Dedifferentiated amniotic fluid mesenchymal stem cell (primary cell): ENCODE measurements around the gene WDFY2.
A peak's percentile ranks its signal among the peaks of the same experiment; 100 is the strongest.
"Not testable (repeated sequence)": the region's sequence is repeated elsewhere in the genome, so short reads cannot be mapped to it uniquely, and the experiment has no call there.

Source experiments
- DNase-seq: peaks from one replicate; pipeline ENCODE4 v3.0.0-alpha.2; 2016; ENCODE audit errors: extremely low spot score

WDFY2 gene

DNA sequence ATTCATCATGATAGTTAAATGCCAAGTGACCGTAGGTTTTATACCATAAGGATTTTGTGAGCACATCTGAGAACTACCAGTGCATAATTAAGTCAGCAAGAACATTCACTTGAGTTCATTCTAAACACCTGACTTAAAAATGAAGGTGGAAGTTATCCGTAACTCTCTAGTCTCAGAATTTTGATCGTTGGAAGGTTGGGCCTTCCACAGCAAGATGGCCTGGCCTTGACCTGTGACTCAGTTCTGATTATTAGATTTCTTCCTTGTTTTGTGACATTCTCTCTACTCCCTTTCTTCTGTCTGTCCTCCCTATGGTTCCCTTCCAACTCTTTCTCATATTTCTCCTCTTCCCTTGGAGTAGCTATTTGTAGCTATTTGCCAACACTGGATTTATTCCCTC lies 20.0 kb upstream of the WDFY2 start:
- DNase-seq = no peak

DNA sequence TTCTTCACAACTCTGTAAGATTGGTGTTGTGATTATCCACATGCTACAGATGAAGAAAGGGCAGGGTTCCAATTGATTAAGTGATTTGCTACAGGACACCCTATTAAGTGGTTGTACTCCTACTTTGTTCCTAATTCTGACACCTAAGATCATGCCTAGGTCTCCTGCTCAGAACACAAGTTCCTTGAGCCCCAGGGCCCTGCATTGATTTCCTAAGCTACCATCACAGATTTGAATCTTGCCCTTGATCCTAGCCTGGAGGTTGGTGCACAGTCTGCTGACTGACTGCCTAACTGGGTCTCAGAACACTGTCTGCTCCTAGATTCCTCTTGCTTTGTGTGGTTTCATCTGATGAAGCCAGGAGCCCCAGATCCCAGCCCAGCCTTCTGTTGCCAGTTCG lies 19.6 kb upstream of the WDFY2 start:
- DNase-seq = no peak

DNA sequence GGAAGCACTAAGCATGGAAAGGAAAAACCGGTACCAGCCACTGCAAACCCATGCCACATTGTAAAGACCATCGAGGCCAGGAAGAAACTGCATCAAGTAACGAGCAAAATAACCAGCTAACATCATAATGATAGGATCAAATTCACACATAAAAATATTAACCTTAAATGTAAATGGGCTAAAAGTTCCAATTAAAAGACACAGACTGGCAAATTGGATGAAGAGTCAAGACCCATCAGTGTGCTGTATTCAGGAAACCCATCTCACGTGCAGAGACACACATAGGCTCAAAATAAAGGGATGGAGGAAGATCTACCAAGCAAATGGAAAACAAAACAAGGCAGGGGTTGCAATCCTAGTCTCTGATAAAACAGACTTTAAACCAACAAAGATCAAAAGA lies 15.3 kb upstream of the WDFY2 start:
- not testable (repeated sequence) for DNase-seq

DNA sequence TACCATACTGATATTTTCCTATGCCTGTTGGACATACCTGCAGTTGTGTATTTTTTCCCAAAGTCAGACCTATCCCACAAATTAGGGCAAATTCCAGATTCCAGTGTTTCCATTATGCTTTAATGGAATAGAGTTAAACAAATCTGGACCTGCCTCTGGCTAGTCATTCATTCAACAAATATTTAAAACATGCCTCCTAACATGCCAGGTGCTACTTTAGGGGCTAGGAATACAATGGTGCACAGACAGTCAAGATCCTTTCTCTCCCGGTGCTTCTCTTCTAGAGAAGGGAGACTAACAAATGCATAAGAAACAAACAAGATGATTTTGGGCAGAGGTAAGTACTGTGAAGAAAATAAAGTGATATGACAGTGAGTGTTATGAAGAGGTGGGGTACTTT lies 7.5 kb upstream of the WDFY2 start:
- no peak for DNase-seq

GRCh38 chr13:51577690-51578089 lies 6.6 kb upstream of the WDFY2 start:
- DNase-seq = no peak

DNA sequence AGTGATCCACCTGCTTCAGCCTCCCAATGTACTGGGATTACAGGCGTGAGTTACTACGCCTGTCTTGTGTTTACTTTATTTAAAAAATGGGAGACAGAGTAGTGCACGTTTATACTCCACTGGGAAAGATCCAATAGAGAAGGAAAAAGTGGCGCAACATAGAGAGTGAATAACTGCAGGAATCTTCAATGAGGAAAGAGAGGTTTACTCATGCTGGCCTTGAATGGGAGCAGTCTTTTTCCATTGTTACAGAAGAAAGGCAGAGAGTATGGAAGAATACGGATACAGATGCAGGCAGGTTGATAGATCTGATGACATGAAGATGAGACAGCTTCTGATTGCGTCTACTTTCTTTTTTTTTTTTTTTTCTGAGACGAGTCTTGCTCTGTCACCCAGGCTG lies 4.6 kb upstream of the WDFY2 start:
- DNase-seq = no peak

GRCh38 chr13:51581148-51581820 lies 3.0 kb upstream of the WDFY2 start:
- DNase-seq = no peak

GRCh38 chr13:51583469-51583874 lies 790 bp upstream of the WDFY2 start:
- DNase-seq = no peak

DNA sequence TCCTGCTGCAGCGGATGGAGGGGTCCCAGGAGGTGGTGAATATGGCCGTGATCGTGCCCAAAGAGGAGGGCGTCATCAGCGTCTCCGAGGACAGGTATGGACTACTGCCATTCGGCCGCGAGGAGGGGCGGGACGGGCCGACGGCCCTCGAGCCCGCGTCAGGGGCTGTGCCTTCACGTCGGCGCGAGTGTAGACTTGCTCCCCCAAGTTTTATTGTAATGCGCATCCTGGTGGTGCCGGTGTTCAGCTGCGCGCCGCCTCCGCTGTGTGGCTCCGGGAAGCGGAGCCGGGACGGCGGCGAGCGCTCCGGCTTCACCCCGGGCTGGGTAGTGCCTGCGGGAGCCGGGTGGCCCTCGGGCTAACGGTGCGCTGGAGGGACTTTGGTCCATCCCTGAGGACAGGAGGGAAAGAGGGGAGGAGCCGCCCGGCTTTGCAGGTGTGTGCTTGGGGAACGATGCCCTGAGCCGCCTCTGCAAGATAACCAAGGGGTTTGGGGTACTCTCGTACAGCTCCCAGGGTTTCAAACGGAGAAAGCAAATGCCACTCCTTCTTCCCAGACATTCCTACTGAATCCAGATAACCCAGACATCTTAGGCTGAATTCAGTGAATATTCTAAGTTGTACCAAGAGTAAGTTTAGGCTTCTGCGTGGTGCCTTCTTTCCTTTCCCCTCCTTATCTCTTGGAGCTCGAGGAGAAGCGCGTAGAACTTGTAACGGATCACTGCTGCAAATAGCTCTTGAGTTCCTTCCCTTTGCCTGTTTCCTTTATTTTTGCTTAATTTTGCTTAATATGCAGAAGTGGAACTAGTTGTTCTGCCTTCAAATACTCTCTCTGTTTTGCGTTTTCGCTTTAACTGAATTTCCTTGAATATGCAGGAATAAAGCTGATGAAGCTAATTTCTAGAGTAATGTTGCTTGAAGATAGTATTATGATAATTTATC lies 740 bp downstream of the WDFY2 start:
- no peak for DNase-seq

DNA sequence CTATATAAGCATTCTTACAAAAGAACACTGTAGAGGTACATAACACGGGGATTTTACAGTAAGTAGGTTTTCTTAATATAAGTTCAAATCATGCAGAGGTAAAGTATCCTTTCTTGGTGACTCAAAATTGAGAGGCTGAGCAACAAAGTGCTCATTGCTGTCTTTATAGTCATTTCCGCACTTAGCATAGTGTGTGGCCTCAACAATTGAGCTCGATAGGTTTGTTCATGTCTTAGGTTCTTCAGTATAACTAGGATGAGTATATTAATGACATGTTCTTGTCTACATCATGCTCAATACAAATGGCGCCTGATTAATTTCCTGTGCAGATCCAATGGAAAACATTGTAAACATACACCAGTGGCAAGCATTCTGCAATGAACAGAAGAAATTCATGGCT lies 1.4 kb downstream of the WDFY2 start:
- no peak for DNase-seq

DNA sequence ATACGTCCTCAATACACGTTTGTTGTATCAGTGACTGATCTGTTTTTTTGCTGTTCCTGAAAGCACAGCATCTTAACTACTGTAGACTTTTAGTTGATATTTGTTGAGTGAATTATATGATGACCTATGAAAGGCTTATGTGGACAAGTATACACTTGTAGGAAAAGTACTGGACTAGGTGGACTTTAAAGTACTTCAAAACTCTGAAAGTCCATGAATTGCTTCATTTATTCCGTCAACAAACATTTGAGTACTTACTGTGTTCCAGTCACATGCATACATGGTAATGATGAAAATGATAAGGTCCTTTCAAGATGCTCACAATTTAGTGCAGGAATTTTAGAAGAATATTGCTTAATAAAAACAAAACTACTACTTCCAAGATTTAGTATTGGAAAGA lies 3.1 kb downstream of the WDFY2 start:
- no peak for DNase-seq

- no peak for DNase-seq
These were observed 4.2 kb downstream of the WDFY2 start for GRCh38 chr13:51588406-51588949.

GRCh38 chr13:51589793-51590192 lies 5.5 kb downstream of the WDFY2 start:
- DNase-seq = no peak

DNA sequence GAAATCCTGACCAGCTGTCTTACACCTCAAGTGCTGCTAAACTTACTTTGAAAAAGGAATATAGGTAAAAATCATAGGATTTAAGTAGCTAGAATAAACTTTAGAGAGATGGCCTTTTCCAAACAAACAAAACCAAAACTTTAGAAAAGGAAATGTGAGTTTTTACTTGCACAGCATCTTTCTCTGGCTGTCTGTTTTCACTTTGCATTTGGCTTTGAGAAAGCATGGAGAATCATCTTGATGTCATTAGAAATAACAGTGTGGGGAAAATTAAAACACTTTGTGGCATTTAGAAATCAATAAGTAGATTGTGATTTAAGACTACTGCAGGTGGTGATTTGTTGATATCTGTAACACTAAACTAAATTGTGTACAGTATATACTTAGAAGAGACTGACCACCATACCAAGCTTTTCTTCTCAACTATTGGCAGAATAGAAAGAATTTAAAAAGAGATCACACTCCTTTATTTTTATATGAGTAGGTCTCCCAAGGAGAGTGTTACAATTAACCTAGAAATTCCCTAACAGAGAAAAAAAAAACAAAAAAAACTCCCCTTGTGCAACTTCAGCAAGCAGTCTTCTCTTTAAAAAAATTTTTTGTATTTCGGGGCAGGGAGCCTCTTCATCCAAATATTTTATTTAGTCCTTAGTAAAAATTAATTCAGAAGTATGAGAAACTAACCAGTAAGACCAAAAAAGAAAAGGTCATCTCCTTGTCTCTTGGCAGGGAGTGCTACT lies 6.1 kb downstream of the WDFY2 start:
- DNase-seq = no peak

GRCh38 chr13:51590971-51591627 lies 6.8 kb downstream of the WDFY2 start:
- peak; percentile 66 for DNase-seq

- not testable (repeated sequence) for DNase-seq
These were observed 7.7 kb downstream of the WDFY2 start for GRCh38 chr13:51591938-51592337.

DNA sequence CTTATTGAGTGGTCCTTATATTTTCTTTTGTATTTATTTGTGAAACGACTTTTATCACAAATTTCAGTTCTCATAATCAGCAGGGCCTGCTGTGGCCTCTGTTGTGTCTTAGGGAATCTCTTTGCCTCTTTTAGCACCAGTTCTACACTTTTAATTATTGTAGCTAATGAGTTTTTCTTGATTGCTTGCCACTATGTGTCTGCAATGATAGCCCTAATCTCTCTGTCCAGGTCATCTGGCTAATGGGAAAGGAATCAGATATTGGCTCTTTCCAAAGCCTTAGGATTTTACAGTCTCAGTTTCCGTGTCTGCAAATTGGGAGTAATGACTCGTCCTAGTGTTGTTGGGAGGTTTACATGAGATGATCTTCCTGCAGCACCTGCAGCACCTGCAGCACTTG lies 10.2 kb downstream of the WDFY2 start:
- no peak for DNase-seq

DNA sequence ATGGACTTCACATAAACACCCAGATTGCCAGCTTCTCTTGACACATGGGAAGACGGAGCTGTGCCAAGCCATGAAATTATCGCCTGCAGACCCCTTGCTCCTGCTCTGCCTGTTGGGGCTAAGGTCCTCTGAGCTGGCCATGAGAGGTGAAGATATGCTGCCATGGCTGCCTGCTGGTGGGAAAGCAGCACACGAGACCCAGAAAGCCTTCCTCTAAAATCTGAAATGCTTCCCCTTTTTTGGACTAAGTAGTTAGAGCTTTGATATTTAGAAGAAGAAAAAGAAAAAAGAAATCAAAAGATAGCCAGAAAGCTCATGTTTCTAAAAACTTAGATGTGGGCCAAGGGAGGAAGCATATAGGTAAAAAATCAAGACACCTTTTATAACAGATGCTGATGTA lies 11.2 kb downstream of the WDFY2 start:
- DNase-seq = no peak

DNA sequence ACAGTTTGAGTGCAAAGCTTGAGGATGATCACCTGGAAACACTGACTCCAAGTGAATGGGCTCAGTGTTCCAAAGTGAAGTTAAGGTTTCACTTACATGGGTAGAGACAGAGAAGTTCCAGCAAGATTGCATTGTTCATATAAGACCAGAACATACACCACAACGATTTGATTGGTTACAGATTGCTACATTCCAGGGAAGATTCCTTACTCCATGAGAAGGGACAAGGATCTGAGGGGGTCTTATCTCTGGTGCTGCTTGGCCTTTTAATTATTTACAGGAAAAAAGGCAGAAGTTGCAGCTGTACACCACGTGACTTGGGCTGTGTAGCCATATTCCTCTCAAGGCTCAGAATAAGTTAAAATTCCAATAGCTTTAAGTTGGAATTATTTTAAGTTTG lies 12.3 kb downstream of the WDFY2 start:
- DNase-seq = no peak

GRCh38 chr13:51599444-51600176 lies 15.3 kb downstream of the WDFY2 start:
- no peak for DNase-seq

DNA sequence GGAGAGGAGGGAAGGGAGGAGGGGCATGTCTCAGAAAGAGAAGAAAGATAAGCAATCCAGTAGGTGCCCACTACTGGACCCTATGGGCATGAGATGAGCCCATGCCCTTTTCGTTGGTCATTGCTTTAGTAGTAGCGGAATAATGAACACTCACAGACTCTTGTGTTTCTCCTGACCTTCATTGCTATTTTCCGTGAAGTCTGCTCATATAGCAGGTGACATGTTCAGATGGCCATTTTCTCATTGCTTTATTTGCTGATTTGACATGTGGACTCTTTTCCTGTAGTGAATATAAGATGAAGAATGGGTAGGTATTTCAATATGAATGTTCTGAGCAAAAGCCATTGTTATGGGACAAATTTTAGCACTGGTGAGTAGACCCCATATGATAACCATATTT lies 16.4 kb downstream of the WDFY2 start:
- DNase-seq = no peak
